HCT116 (cell line): ENCODE results near the gene SHC4. TPM values are rescaled to one million over a fixed set of nuclear protein-coding genes. Genes with fewer than 3 reads are reported as not detected.

Source experiments
- ATAC-seq: fragments of 200-7000 bp; cut with Tn5 transposase; 2 replicates; pipeline ENCODE4 v1.9.1; 2020; ENCODE audit warnings: mild to moderate bottlenecking, moderate library complexity
- BruUV-seq: library from RNA; stranded (reverse); fragments of 400-500 nt; replicated peaks from 2 replicates; lab custom pipeline; 2021; lab: Mats Ljungman, UMichigan
- CTCF ChIA-PET: fragments of 300-600 bp; sonication (Branson Sonifier 250); formaldehyde crosslinking; loops from one replicate; lab custom pipeline; 2021; ENCODE audit warnings: antibody characterized with exemption; lab: Charles Lee
- POLR2A ChIA-PET: fragments of 300-600, 350-600 bp; sonication (Branson Sonifier 250); formaldehyde crosslinking; loops from one replicate; lab custom pipeline; 2021; ENCODE audit warnings: antibody characterized with exemption; lab: Charles Lee
- RAD21 ChIA-PET, 2 experiments: fragments of 300-600 bp; sonication (Branson Sonifier 250); formaldehyde crosslinking; loops; one replicate each; lab custom pipeline; 2023; ENCODE audit warnings: low total read pairs in 2 of 2; ENCODE audit not compliant: uncharacterized antibody in 2 of 2, unreplicated experiment in 2 of 2, low non-redundant PET in 1 of 2; lab: Charles Lee
- DNase-seq: peaks from one replicate; pipeline ENCODE4 v3.0.0-alpha.2; 2010; ENCODE audit warnings: low read depth, low spot score
- H2AFZ ChIP-seq: fragments of 200-600 bp; shearing (Covaris generic), sonication (generic); 2 replicates; pipeline ENCODE4 v1.6.1; 2017; ENCODE audit warnings: low read depth, mixed run types, mixed read lengths, antibody characterized with exemption, low read length; ENCODE audit not compliant: poor library complexity, severe bottlenecking
- H3K27ac ChIP-seq: 2 replicates; pipeline ENCODE4 v1.5.1; 2012; ENCODE audit warnings: low read depth, low read length
- H3K27me3 ChIP-seq: fragments of 200-600 bp; sonication (generic); 2 replicates; pipeline ENCODE4 v1.6.1; 2016; ENCODE audit warnings: mixed run types, low read length, mixed read lengths; ENCODE audit not compliant: insufficient read depth
- H3K36me3 ChIP-seq, 2 experiments: fragments of 200-500 bp in 1 of 2; fragments of 200-600 bp in 1 of 2; sonication (Bioruptor generic) in 1 of 2; sonication (generic) in 1 of 2; 2 replicates each; pipeline versions ENCODE4 v1.5.1 to v1.6.1; 2014 to 2016; ENCODE audit warnings: low read length in 2 of 2, inconsistent platforms in 1 of 2, mixed read lengths in 1 of 2, mixed run types in 1 of 2; ENCODE audit not compliant: insufficient read depth in 2 of 2, control insufficient read depth in 1 of 2
- H3K4me1 ChIP-seq, 2 experiments: fragments of 200-600 bp in 1 of 2; sonication (generic) in 1 of 2; 2 replicates each; pipeline versions ENCODE4 v1.5.1 to v1.6.1; 2012 to 2017; ENCODE audit warnings: low read length in 2 of 2, inconsistent platforms in 1 of 2, mild to moderate bottlenecking in 1 of 2, mixed read lengths in 1 of 2, mixed run types in 1 of 2, moderate library complexity in 1 of 2; ENCODE audit not compliant: insufficient read depth in 2 of 2, control insufficient read depth in 1 of 2
- H3K4me2 ChIP-seq: fragments of 200-600 bp; sonication (generic); 2 replicates; pipeline ENCODE4 v1.6.1; 2017; ENCODE audit warnings: mixed run types, low read length, mixed read lengths
- H3K4me3 ChIP-seq, 2 experiments: fragments of 200-600 bp in 1 of 2; sonication (generic) in 1 of 2; replicated peaks in 1 of 2; 2 replicates each; pipeline ENCODE4 v1.5.1; 2011 to 2016; ENCODE audit warnings: low read length in 2 of 2, control low read depth in 1 of 2, low read depth in 1 of 2, mild to moderate bottlenecking in 1 of 2, mixed read lengths in 1 of 2, mixed run types in 1 of 2
- H3K79me2 ChIP-seq: fragments of 200-600 bp; sonication (generic); 2 replicates; pipeline ENCODE4 v1.6.1; 2017; ENCODE audit warnings: mild to moderate bottlenecking, mixed run types, low read length, moderate library complexity, mixed read lengths; ENCODE audit not compliant: insufficient read depth
- H3K9ac ChIP-seq: fragments of 200-600 bp; sonication (generic); 2 replicates; pipeline ENCODE4 v1.6.1; 2016; ENCODE audit warnings: low read length, mixed read lengths
- H3K9me2 ChIP-seq: fragments of 200-600 bp; sonication (generic), shearing (Covaris generic); 2 replicates; pipeline ENCODE4 v1.6.1; 2017; ENCODE audit warnings: mixed run types, mild to moderate bottlenecking, moderate library complexity; ENCODE audit not compliant: insufficient read depth
- H3K9me3 ChIP-seq, 2 experiments: fragments of 200-500 bp in 1 of 2; fragments of 200-600 bp in 1 of 2; sonication (Bioruptor generic) in 1 of 2; sonication (generic) in 1 of 2; 2 replicates each; pipeline ENCODE4 v1.6.1; 2014 to 2017; ENCODE audit warnings: low read length in 2 of 2, mixed read lengths in 2 of 2, inconsistent platforms in 1 of 2, low read depth in 1 of 2, mild to moderate bottlenecking in 1 of 2, mixed run types in 1 of 2, moderate library complexity in 1 of 2; ENCODE audit not compliant: control insufficient read depth in 1 of 2, insufficient read depth in 1 of 2
- H4K20me1 ChIP-seq: fragments of 200-600 bp; sonication (generic), shearing (Covaris generic); 2 replicates; pipeline ENCODE4 v1.6.1; 2017; ENCODE audit warnings: mixed run types, mild to moderate bottlenecking, moderate library complexity; ENCODE audit not compliant: insufficient read depth
- ATF3 ChIP-seq: IDR thresholded peaks from 2 replicates; pipeline ENCODE4 v1.6.1; 2012
- CBX3 ChIP-seq: IDR thresholded peaks from 2 replicates; pipeline ENCODE4 v1.6.1; 2012; ENCODE audit warnings: low read depth
- CEBPB ChIP-seq: IDR thresholded peaks from 2 replicates; pipeline ENCODE4 v1.6.1; 2012; ENCODE audit warnings: low read depth
- CTCF ChIP-seq, 3 experiments: fragments of 200-600 bp in 1 of 3; sonication (generic) in 1 of 3; IDR thresholded peaks in 2 of 3; conservative IDR thresholded peaks in 1 of 3; 2 replicates each; pipeline ENCODE4 v1.5.1; 2012 to 2017; ENCODE audit warnings: low read depth in 2 of 3, low read length in 2 of 3, antibody characterized with exemption in 1 of 3, borderline replicate concordance in 1 of 3, control low read depth in 1 of 3, mild to moderate bottlenecking in 1 of 3, mixed read lengths in 1 of 3, mixed run types in 1 of 3, moderate library complexity in 1 of 3; ENCODE audit not compliant: insufficient read depth in 1 of 3
- EGR1 ChIP-seq: IDR thresholded peaks from 2 replicates; pipeline ENCODE4 v1.6.1; 2012; ENCODE audit warnings: low read depth
- ELF1 ChIP-seq: IDR thresholded peaks from 2 replicates; pipeline ENCODE4 v1.6.1; 2012; ENCODE audit warnings: low read depth, borderline replicate concordance
- EZH2 ChIP-seq: fragments of 200-600 bp; sonication (generic); IDR thresholded peaks from 2 replicates; pipeline ENCODE4 v1.6.1; 2017; ENCODE audit warnings: antibody characterized with exemption, mixed run types
- EZH2phosphoT487 ChIP-seq: fragments of 200-600 bp; IDR thresholded peaks from 2 replicates; pipeline ENCODE4 v1.6.1; 2018; ENCODE audit warnings: antibody characterized with exemption, borderline replicate concordance
- JUND ChIP-seq: IDR thresholded peaks from 2 replicates; pipeline ENCODE4 v1.6.1; 2012
- POLR2A ChIP-seq: IDR thresholded peaks from 2 replicates; pipeline ENCODE4 v1.7.0; 2011; ENCODE audit warnings: borderline replicate concordance; ENCODE audit not compliant: insufficient read depth, insufficient read length; ENCODE audit errors: extremely low read depth
- SIN3A ChIP-seq: IDR thresholded peaks from 2 replicates; pipeline ENCODE4 v1.6.1; 2012; ENCODE audit warnings: low read depth
- SP1 ChIP-seq: IDR thresholded peaks from 2 replicates; pipeline ENCODE4 v1.6.1; 2012; ENCODE audit warnings: low read depth
- ZBTB33 ChIP-seq: IDR thresholded peaks from 2 replicates; pipeline ENCODE4 v1.6.1; 2011; ENCODE audit warnings: mild to moderate bottlenecking, low read length, moderate library complexity; ENCODE audit not compliant: insufficient replicate concordance; ENCODE audit errors: extremely low read depth
- ZFX ChIP-seq: fragments of 450-650 bp; IDR thresholded peaks from 2 replicates; pipeline ENCODE4 v1.6.1; 2017
- intact Hi-C: fragments of 100-400 bp; cut with micrococcal nuclease; formaldehyde crosslinking; loops from 2 replicates; pipeline ENCODE4 v1.10.0; 2022
- total RNA-seq: library from RNA; stranded (reverse); gene quantifications from one replicate; pipeline ENCODE4 v1.2.1, GENCODE V29; 2021; ENCODE audit not compliant: unreplicated experiment

Gene SHC4
- total RNA-seq, 1 experiment from 2014 or later, result 0.44 TPM

- ChIA-PET CTCF (no interaction called here), RAD21 (no interaction called here), POLR2A (interaction anchor here (1.5 kb wide), 1 partner anchor 9 kb away, joined by 3 read pairs; the partner anchor contains the start of gene EID1)
- TF ChIP-seq ELF1, result no peak
- no peak for TF ChIP-seq EZH2phosphoT487
- no peak for TF ChIP-seq JUND
- 0 out of 2 replicates have a peak, but pooled peaks have one; percentile 41 for TF ChIP-seq CEBPB
- no peak for TF ChIP-seq EZH2
- TF ChIP-seq POLR2A, result no peak
- intact Hi-C loops, result loop anchor here (5.0 kb wide), 1 partner anchor 179 kb away; the partner anchor contains the start of gene SECISBP2L
- H3K36me3 ChIP-seq, result no peaks in the 10 kb centered on the region
- H3K4me1 ChIP-seq, result peaks cover 0 to 6% of the 10 kb centered on the region in 2 experiments; a peak in 3 of 4 replicates
- peak overlapping the region; percentile 31 for H2AFZ ChIP-seq
- DNase-seq (no peak), ATAC-seq (no peak)
- BruUV-seq, result no TSS peak
- H3K79me2 ChIP-seq, result no peaks in the 10 kb centered on the region
- H4K20me1 ChIP-seq, result no peaks in the 10 kb centered on the region
- no peaks in the 10 kb centered on the region for H3K9me2 ChIP-seq
- 0 out of 2 replicates have a peak overlapping the region, but pooled peaks have one; percentile 21 for H3K4me2 ChIP-seq
- no peak overlapping the region for H3K4me3 ChIP-seq
- no peaks in the 10 kb centered on the region for H3K9me3 ChIP-seq
- no peak overlapping the region for H3K9ac ChIP-seq
- no peak overlapping the region for H3K27ac ChIP-seq
- no peaks in the 10 kb centered on the region for H3K27me3 ChIP-seq
These were observed 95.2 kb downstream of the SHC4 start for GRCh38 chr15:48868536-48868935.

DNA sequence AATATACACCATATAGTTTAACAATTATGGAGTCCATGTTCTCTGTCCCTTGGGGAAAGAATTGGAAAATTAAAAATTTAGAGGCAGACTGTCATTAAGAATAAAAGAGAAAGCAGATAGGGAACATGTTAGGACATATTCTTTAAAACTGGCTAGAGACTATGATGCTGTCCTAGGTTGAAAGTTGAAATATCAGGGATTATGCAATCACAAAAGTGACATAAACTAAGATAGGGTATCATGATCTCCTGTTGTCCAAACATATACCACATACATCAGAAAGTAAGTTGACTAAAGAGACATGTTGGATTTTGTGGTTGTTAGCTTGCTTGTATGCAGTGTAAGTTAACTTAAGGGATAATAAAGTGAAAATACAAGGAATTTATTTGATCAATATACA is 95.7 kb downstream of the SHC4 start:
- Histone ChIP-seq H3K36me3 (no peaks in the 10 kb centered on the region), H3K9ac (no peak overlapping the region), H3K4me2 (no peak overlapping the region), H3K79me2 (no peaks in the 10 kb centered on the region), H2AFZ (no peak overlapping the region), H3K27ac (no peak overlapping the region), H4K20me1 (no peaks in the 10 kb centered on the region), H3K9me3 (no peaks in the 10 kb centered on the region), H3K27me3 (no peaks in the 10 kb centered on the region), H3K4me1 (peaks cover 0 to 6% of the 10 kb centered on the region in 2 experiments; a peak in 3 of 4 replicates), H3K4me3 (no peak overlapping the region), H3K9me2 (no peaks in the 10 kb centered on the region)
- RAD21 ChIA-PET, result no interaction called here
- no peak for DNase-seq
- POLR2A ChIA-PET, result interaction anchor here (1.5 kb wide), 1 partner anchor 10 kb away, joined by 3 read pairs; the partner anchor contains the start of gene EID1
- CTCF ChIA-PET, result no interaction called here
- ATAC-seq, result no peak
- intact Hi-C loops, result loop anchor here (5.0 kb wide), 1 partner anchor 179 kb away; the partner anchor contains the start of gene SECISBP2L
- no peak for TF ChIP-seq EZH2
- no peak for TF ChIP-seq JUND
- TF ChIP-seq SP1, result no peak
- TF ChIP-seq EZH2phosphoT487, result no peak
- no peak for TF ChIP-seq CTCF (IDR thresholded peaks at IDR 0.05 in 2 of 3, conservative IDR thresholded peaks at IDR 0.05 in 1 of 3; ENCODE audit: borderline replicate concordance in 1 of 3, insufficient read depth in 1 of 3, low read depth in 2 of 3, low read length in 2 of 3)
- TF ChIP-seq ZFX, result no peak
- no peak for TF ChIP-seq EGR1
- no peak for TF ChIP-seq CBX3
- TF ChIP-seq ELF1, result no peak
- no peak for TF ChIP-seq ATF3
- TF ChIP-seq SIN3A, result no peak
- no peak for TF ChIP-seq POLR2A
- TF ChIP-seq ZBTB33, result no peak
- no TSS peak for BruUV-seq
